Osteoblast (primary cell): ENCODE measurements around the gene PLB1. TPM values are rescaled to one million over a fixed set of nuclear protein-coding genes. Genes with fewer than 3 reads are reported as not detected.

Source experiments
- DNase-seq: peaks from one replicate; pipeline ENCODE4 v3.0.0; 2011; ENCODE audit warnings: low spot score, mixed read lengths; ENCODE audit not compliant: insufficient read length; ENCODE audit errors: missing footprints
- H2AFZ ChIP-seq: 2 replicates; pipeline ENCODE4 v1.6.0; 2011; ENCODE audit warnings: mild to moderate bottlenecking, low read length
- H3K27ac ChIP-seq: 2 replicates; pipeline ENCODE4 v1.5.1; 2011; ENCODE audit warnings: mild to moderate bottlenecking, low read depth, low read length, moderate library complexity
- H3K27me3 ChIP-seq: 2 replicates; pipeline ENCODE4 v1.6.0; 2012; ENCODE audit warnings: mild to moderate bottlenecking, control low read depth, inconsistent platforms, low read length, moderate library complexity; ENCODE audit not compliant: insufficient read depth
- H3K36me3 ChIP-seq: 2 replicates; pipeline ENCODE4 v1.5.1; 2011; ENCODE audit warnings: mild to moderate bottlenecking, low read length, control low read depth, moderate library complexity; ENCODE audit not compliant: insufficient read depth
- H3K4me1 ChIP-seq: 2 replicates; pipeline ENCODE4 v1.5.1; 2011; ENCODE audit warnings: mild to moderate bottlenecking, low read length, control low read depth, moderate library complexity; ENCODE audit not compliant: insufficient read depth
- H3K4me2 ChIP-seq: 2 replicates; pipeline ENCODE4 v1.6.0; 2011; ENCODE audit warnings: mild to moderate bottlenecking, low read length; ENCODE audit not compliant: insufficient read depth
- H3K4me3 ChIP-seq: fragments of 200-600 bp; sonication (generic); 3 replicates; pipeline ENCODE4 v1.5.1; 2012; ENCODE audit warnings: mild to moderate bottlenecking, low read length, inconsistent platforms; ENCODE audit not compliant: insufficient read depth
- H3K79me2 ChIP-seq: 2 replicates; pipeline ENCODE4 v1.6.0; 2012; ENCODE audit warnings: mild to moderate bottlenecking, low read length, control low read depth, inconsistent platforms; ENCODE audit not compliant: insufficient read depth
- H3K9me3 ChIP-seq: 2 replicates; pipeline ENCODE4 v1.5.1; 2011; ENCODE audit warnings: low read depth, low read length, control low read depth
- H4K20me1 ChIP-seq: 2 replicates; pipeline ENCODE4 v1.6.0; 2012; ENCODE audit warnings: mild to moderate bottlenecking, low read length, control low read depth; ENCODE audit not compliant: insufficient read depth
- total RNA-seq: library from RNA; depleted of rRNA; stranded (reverse); fragments of >200 nt; gene quantifications from 2 replicates; pipeline ENCODE4 v1.2.3, GENCODE V29; 2012
- TF ChIP-seq, protein P1 (sequence below): IDR thresholded peaks from 2 replicates; pipeline ENCODE4 v1.5.1; 2011; ENCODE audit warnings: mild to moderate bottlenecking, low read depth, low read length, moderate library complexity; ENCODE audit errors: extremely low read depth

The PLB1 gene
- total RNA-seq, 1 donor, result 0.36 TPM

DNA sequence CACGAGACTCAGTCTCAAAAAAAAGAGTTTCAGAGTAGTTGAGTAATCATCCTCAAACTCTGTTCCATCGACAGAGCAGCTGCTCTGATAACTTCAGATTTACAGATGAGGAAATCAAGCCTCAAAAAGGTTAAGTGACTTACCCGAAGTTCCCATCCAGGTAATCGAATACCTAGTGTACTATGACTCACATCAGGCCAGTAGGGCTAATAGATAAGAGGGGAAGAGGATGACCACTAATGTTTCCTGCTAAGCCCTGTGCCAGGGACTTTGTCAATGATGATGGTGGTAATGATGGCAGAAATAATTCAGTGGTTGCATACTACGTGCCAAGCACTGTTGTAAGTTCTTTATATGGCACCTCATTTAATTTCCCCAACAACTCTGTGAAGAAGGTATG lies 80.9 kb downstream of the PLB1 start:
- Histone ChIP-seq H4K20me1 (no peaks in the 10 kb centered on the region), H2AFZ (no peak overlapping the region), H3K36me3 (no peaks in the 10 kb centered on the region), H3K9me3 (no peaks in the 10 kb centered on the region), H3K4me3 (no peak overlapping the region), H3K27me3 (no peaks in the 10 kb centered on the region), H3K4me2 (no peak overlapping the region), H3K79me2 (no peaks in the 10 kb centered on the region), H3K27ac (no peak overlapping the region), H3K4me1 (no peaks in the 10 kb centered on the region)
- TF ChIP-seq, protein P1, sequence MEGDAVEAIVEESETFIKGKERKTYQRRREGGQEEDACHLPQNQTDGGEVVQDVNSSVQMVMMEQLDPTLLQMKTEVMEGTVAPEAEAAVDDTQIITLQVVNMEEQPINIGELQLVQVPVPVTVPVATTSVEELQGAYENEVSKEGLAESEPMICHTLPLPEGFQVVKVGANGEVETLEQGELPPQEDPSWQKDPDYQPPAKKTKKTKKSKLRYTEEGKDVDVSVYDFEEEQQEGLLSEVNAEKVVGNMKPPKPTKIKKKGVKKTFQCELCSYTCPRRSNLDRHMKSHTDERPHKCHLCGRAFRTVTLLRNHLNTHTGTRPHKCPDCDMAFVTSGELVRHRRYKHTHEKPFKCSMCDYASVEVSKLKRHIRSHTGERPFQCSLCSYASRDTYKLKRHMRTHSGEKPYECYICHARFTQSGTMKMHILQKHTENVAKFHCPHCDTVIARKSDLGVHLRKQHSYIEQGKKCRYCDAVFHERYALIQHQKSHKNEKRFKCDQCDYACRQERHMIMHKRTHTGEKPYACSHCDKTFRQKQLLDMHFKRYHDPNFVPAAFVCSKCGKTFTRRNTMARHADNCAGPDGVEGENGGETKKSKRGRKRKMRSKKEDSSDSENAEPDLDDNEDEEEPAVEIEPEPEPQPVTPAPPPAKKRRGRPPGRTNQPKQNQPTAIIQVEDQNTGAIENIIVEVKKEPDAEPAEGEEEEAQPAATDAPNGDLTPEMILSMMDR, result no peak
- DNase-seq, result no peak

DNA sequence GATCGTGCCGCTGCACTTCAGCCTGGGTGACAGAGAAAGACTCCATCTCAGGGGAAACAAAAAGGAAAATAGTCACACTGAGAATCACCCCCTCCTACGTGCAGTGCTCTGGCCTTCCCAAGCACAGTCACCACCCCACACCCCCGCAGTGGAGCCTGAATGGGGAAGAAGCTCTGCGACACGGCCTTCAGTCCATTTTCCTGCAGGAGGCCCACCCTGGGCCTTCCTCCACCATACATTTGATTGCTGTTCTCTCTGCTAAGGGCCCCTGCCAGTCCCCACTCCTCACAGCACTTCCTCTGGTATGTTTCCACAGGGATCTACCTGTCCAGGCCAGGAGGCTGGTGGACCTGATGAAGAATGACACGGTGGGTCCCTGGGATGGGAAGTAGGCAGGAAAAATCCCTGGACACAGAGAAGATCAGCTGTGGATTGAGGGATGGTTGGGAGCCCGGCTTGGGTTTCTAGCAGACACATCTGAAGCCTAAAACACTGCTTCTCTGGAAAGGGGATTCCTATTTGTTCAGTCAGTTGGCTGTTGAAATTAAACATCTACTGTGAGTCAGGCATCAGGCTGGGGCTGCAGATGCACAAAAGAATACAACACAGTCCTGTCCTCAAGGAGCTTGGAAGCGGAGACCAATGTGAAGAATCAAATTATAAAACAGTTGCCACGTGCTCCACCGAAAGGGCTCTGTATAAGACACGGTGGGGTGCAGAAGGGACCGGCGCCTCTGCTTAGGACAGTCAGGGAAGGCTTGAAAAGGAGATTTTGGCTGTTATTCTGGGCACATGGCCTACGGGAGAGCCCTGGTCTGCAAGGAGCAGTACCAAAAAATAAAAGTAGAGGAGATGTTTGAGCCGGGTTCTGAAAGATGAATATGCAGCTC lies 82.2 kb downstream of the PLB1 start:
- Histone ChIP-seq H4K20me1 (no peaks in the 10 kb centered on the region), H3K4me1 (no peaks in the 10 kb centered on the region), H3K36me3 (no peaks in the 10 kb centered on the region), H3K9me3 (no peaks in the 10 kb centered on the region), H3K4me2 (no peak overlapping the region), H3K27ac (no peak overlapping the region), H3K4me3 (no peak overlapping the region), H3K79me2 (no peaks in the 10 kb centered on the region), H3K27me3 (no peaks in the 10 kb centered on the region), H2AFZ (peak overlapping the region; percentile 61)
- TF ChIP-seq, protein P1, result no peak
- no peak for DNase-seq

DNA sequence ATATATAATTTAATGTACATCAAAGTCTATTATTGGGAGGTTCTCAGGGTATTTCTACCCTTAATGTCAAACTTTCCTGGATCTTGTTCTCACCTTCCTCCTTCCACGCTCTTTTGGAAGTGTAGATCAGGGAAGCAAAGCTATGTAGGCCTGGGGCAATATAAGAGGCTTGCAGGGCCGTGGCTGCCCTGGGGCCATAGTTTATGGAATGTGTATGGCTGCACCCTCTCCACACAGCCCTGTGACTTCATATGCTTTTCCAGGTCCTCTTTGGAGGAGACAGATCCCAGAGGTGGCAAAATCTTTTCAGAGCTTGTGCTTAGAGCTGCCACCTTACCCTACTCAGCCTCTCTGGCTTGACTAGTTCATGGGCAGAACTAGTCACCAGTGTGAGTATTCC lies 82.9 kb downstream of the PLB1 start:
- no peak for DNase-seq
- Histone ChIP-seq H3K9me3 (no peaks in the 10 kb centered on the region), H3K27ac (no peak overlapping the region), H3K79me2 (no peaks in the 10 kb centered on the region), H3K4me2 (no peak overlapping the region), H3K4me3 (no peak overlapping the region), H3K36me3 (no peaks in the 10 kb centered on the region), H2AFZ (no peak overlapping the region), H3K4me1 (peaks cover 6% of the 10 kb centered on the region), H4K20me1 (no peaks in the 10 kb centered on the region), H3K27me3 (no peaks in the 10 kb centered on the region)
- TF ChIP-seq, protein P1, result no peak

DNA sequence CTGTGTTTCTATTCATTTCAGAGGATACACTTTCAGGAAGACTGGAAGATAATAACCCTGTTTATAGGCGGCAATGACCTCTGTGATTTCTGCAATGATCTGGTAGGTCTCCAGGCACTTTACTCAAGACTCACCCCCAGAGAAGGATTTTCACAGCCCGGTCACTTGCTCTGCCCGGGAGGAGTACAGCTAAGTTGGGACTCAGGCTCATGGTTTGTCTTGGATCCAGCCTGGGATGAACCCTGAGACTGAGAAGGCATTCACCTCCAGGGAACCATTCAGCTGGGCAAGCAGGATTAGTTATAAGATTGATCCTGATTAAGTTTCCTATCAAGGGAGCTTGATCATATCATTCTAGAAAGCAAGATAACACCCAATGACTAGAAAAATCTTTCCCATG lies 83.7 kb downstream of the PLB1 start:
- no peak overlapping the region for H3K4me3 ChIP-seq
- no peaks in the 10 kb centered on the region for H3K36me3 ChIP-seq
- peaks cover 14% of the 10 kb centered on the region for H3K4me1 ChIP-seq
- DNase-seq, result no peak
- H4K20me1 ChIP-seq, result no peaks in the 10 kb centered on the region
- H2AFZ ChIP-seq, result no peak overlapping the region
- H3K27ac ChIP-seq, result no peak overlapping the region
- no peak overlapping the region for H3K4me2 ChIP-seq
- no peaks in the 10 kb centered on the region for H3K27me3 ChIP-seq
- TF ChIP-seq, protein P1, result no peak
- no peaks in the 10 kb centered on the region for H3K79me2 ChIP-seq
- H3K9me3 ChIP-seq, result no peaks in the 10 kb centered on the region
